Caco-2 (cell line): Measurements from ENCODE around the gene BRICD5. TPM values are rescaled to one million over a fixed set of nuclear protein-coding genes. Genes with fewer than 3 reads are reported as not detected.
A peak's percentile ranks its signal among the peaks of the same experiment; 100 is the strongest.

ENCODE experiments used
- BruUV-seq: library from RNA; stranded (reverse); fragments of 400-500 nt; replicated peaks from 2 replicates; lab custom pipeline; 2021; lab: Mats Ljungman, UMichigan
- CTCF ChIA-PET: fragments of 300-600 bp; sonication (Branson Sonifier 250); formaldehyde crosslinking; loops from one replicate; lab custom pipeline; 2022; ENCODE audit warnings: antibody characterized with exemption; lab: Charles Lee
- POLR2A ChIA-PET: fragments of 300-600 bp; sonication (Branson Sonifier 250); formaldehyde crosslinking; loops from one replicate; lab custom pipeline; 2022; ENCODE audit warnings: antibody characterized with exemption; lab: Charles Lee
- DNase-seq, 2 experiments: peaks; one replicate each; pipeline versions ENCODE4 v3.0.0 to v3.0.0-alpha.2; 2020 to 2022
- H3K27me3 ChIP-seq: replicated peaks from 2 replicates; pipeline ENCODE4 v1.6.0; 2011; ENCODE audit warnings: low read length; ENCODE audit not compliant: control insufficient read depth, insufficient read depth
- H3K36me3 ChIP-seq: 2 replicates; pipeline ENCODE4 v1.5.1; 2011; ENCODE audit warnings: low read length; ENCODE audit not compliant: control insufficient read depth, insufficient read depth
- H3K4me1 ChIP-seq: fragments of 250-450 bp; sonication (Bioruptor Pico); 2 replicates; pipeline ENCODE4 v1.5.1; 2020; ENCODE audit warnings: mild to moderate bottlenecking
- H3K4me3 ChIP-seq: 2 replicates; pipeline ENCODE4 v1.5.1; 2011; ENCODE audit warnings: low read depth, mild to moderate bottlenecking, control low read depth, low read length
- H3K9me3 ChIP-seq: fragments of 250-450 bp; sonication (Bioruptor Pico); 2 replicates; pipeline ENCODE4 v1.5.1; 2020; ENCODE audit warnings: mild to moderate bottlenecking, moderate library complexity
- H3K27ac Mint-ChIP-seq: one replicate; pipeline ENCODE4 v1.8.0; 2022; ENCODE audit warnings: mixed read lengths; ENCODE audit not compliant: unreplicated experiment
- H3K27me3 Mint-ChIP-seq: one replicate; pipeline ENCODE4 v1.8.0; 2022; ENCODE audit warnings: mixed read lengths; ENCODE audit not compliant: insufficient read depth, unreplicated experiment
- H3K36me3 Mint-ChIP-seq: one replicate; pipeline ENCODE4 v1.8.0; 2022; ENCODE audit warnings: mild to moderate bottlenecking, mixed read lengths; ENCODE audit not compliant: insufficient read depth, unreplicated experiment
- H3K4me1 Mint-ChIP-seq: one replicate; pipeline ENCODE4 v1.8.0; 2022; ENCODE audit warnings: low read depth, mixed read lengths; ENCODE audit not compliant: unreplicated experiment
- H3K4me3 Mint-ChIP-seq: one replicate; pipeline ENCODE4 v1.8.0; 2022; ENCODE audit warnings: mild to moderate bottlenecking, moderate library complexity, mixed read lengths; ENCODE audit not compliant: unreplicated experiment
- H3K9me3 Mint-ChIP-seq: one replicate; pipeline ENCODE4 v1.8.0; 2022; ENCODE audit warnings: mixed read lengths; ENCODE audit not compliant: unreplicated experiment
- intact Hi-C: fragments of 100-400 bp; cut with micrococcal nuclease; formaldehyde crosslinking; loops from one replicate; pipeline ENCODE4 v1.10.0; 2022; ENCODE audit not compliant: unreplicated experiment
- total RNA-seq: library from RNA; stranded (reverse); gene quantifications from 2 replicates; pipeline ENCODE4 v1.2.3, GENCODE V29; 2022
- TF ChIP-seq, protein P1 (sequence below), 2 experiments: fragments of 200-600 bp in 1 of 2; IDR thresholded peaks; 1 replicate in 1 of 2; 2 replicates in 1 of 2; pipeline versions ENCODE4 v1.5.1 to v1.8.0; 2011 to 2022; ENCODE audit warnings: antibody characterized with exemption in 1 of 2, control low read depth in 1 of 2, inconsistent platforms in 1 of 2, low read depth in 1 of 2, low read length in 1 of 2, mild to moderate bottlenecking in 1 of 2, moderate library complexity in 1 of 2; ENCODE audit not compliant: insufficient read depth in 1 of 2, severe bottlenecking in 1 of 2, unreplicated experiment in 1 of 2

The BRICD5 gene
- total RNA-seq, 1 experiment from 2014 or later: 10.0 TPM

GRCh38 chr16:2197765-2198164 lies 12.9 kb downstream of the BRICD5 start:
- intact Hi-C loops: no loop called here
- POLR2A ChIA-PET: no interaction called here

GRCh38 chr16:2196981-2197511 lies 13.6 kb downstream of the BRICD5 start:
- no peak for DNase-seq
- peaks cover 9% of the 10 kb centered on the region for H3K4me1 ChIP-seq
- intact Hi-C loops: no loop called here
- H3K9me3 ChIP-seq: no peaks in the 10 kb centered on the region
- Mint-ChIP-seq H3K36me3 (peaks cover 3% of the 10 kb centered on the region), H3K4me1 (no peaks in the 10 kb centered on the region), H3K27ac (no peak overlapping the region), H3K4me3 (peak overlapping the region; percentile 69), H3K27me3 (no peaks in the 10 kb centered on the region), H3K9me3 (no peaks in the 10 kb centered on the region)
- H3K4me3 ChIP-seq: peak overlapping the region; percentile 29
- ChIA-PET POLR2A (no interaction called here), CTCF (interaction anchor here (3.8 kb wide), 1 partner anchor 55 kb away, joined by 29 read pairs; the partner anchor contains the start of gene ECI1)
- no TSS peak for BruUV-seq
- H3K36me3 ChIP-seq: no peaks in the 10 kb centered on the region
- no peaks in the 10 kb centered on the region for H3K27me3 ChIP-seq
- TF ChIP-seq, protein P1, sequence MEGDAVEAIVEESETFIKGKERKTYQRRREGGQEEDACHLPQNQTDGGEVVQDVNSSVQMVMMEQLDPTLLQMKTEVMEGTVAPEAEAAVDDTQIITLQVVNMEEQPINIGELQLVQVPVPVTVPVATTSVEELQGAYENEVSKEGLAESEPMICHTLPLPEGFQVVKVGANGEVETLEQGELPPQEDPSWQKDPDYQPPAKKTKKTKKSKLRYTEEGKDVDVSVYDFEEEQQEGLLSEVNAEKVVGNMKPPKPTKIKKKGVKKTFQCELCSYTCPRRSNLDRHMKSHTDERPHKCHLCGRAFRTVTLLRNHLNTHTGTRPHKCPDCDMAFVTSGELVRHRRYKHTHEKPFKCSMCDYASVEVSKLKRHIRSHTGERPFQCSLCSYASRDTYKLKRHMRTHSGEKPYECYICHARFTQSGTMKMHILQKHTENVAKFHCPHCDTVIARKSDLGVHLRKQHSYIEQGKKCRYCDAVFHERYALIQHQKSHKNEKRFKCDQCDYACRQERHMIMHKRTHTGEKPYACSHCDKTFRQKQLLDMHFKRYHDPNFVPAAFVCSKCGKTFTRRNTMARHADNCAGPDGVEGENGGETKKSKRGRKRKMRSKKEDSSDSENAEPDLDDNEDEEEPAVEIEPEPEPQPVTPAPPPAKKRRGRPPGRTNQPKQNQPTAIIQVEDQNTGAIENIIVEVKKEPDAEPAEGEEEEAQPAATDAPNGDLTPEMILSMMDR (IDR thresholded peaks at IDR 0.05; ENCODE audit: insufficient read depth in 1 of 2, low read depth in 1 of 2, low read length in 1 of 2, severe bottlenecking in 1 of 2, unreplicated experiment in 1 of 2): no peak

More at GRCh38 chr16:2197765-2198164, 12.9 kb downstream of the BRICD5 start:
- TF ChIP-seq, protein P1 (IDR thresholded peaks at IDR 0.05; ENCODE audit: insufficient read depth in 1 of 2, low read depth in 1 of 2, low read length in 1 of 2, severe bottlenecking in 1 of 2, unreplicated experiment in 1 of 2): no peak
- H3K27me3 Mint-ChIP-seq: no peaks in the 10 kb centered on the region
- H3K4me3 Mint-ChIP-seq: peak overlapping the region; percentile 69
- no peaks in the 10 kb centered on the region for H3K9me3 Mint-ChIP-seq
- no peak for DNase-seq
- H3K27ac Mint-ChIP-seq: no peak overlapping the region
- H3K4me1 Mint-ChIP-seq: no peaks in the 10 kb centered on the region
- H3K36me3 Mint-ChIP-seq: peaks cover 7% of the 10 kb centered on the region
- CTCF ChIA-PET: interaction anchor here (3.8 kb wide), 1 partner anchor 54 kb away, joined by 29 read pairs; the partner anchor contains the start of gene ECI1
- BruUV-seq: no TSS peak
- Histone ChIP-seq H3K4me3 (no peak overlapping the region), H3K9me3 (no peaks in the 10 kb centered on the region), H3K4me1 (peaks cover 9% of the 10 kb centered on the region), H3K27me3 (no peaks in the 10 kb centered on the region), H3K36me3 (no peaks in the 10 kb centered on the region)

DNA sequence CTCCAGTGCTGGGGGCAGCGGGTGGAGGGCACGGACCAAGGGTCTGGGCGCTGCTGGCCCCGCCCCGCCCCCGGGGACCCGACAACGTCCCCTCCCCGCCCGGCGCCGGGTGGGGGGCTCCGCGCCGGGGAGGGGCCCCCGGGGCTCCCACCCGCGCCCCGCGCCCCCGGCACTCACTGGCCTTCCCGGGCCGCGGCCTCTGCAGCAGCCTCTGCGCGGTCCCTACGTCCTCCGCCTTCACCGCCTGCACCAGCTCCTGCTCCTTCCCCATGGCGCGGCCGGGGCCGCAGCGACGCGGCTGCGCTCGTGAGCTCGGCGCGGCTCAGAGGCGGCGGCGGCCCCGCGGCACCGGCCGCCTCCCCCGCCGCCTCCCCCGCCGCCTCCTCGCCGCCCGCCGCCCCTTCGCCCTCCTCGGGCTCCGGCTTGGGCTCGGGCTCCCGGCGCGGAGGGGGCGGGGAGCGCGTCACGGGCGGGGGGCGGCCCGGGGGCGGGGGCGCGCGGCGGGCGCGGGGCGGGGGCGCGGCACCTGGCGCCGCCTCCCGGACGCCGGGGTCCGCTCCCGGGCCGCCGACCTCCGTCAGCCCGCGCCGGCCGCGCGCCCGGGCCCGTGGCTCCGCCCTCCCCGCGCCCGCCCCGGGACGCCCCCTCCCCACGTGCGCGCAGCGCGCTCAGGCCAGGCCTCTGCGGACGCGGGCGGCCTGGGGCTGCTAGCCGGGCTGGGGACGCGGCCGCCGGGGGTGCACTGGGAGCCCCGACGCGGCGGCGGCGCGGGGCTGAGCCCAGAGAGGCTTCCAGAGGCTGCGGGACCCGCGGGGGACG lies 14.3 kb downstream of the BRICD5 start, which contains the start of gene CASKIN1:
TSS of gene CASKIN1 (minus strand) at position 444 of the 819 bp plus-strand sequence. CDS start at position 271, 173 bp downstream.
- Histone ChIP-seq H3K4me3 (peak within 1 kb of the TSS; percentile 49), H3K36me3 (no peaks in the 10 kb centered on the region), H3K4me1 (peaks cover 9% of the 10 kb centered on the region), H3K9me3 (no peaks in the 10 kb centered on the region), H3K27me3 (no peaks in the 10 kb centered on the region)
- peak within 1 kb of the TSS; percentile 69 for H3K4me3 Mint-ChIP-seq
- no peaks in the 10 kb centered on the region for H3K9me3 Mint-ChIP-seq
- intact Hi-C loops: no loop called here
- POLR2A ChIA-PET: no interaction called here
- CTCF ChIA-PET: interaction anchor here (1.2 to 3.8 kb wide), 2 partner anchors 56 to 73 kb away, joined by 4 to 29 read pairs; partner anchors contain the start of gene ECI1
- TF ChIP-seq, protein P1 (IDR thresholded peaks at IDR 0.05; ENCODE audit: insufficient read depth in 1 of 2, low read depth in 1 of 2, low read length in 1 of 2, severe bottlenecking in 1 of 2, unreplicated experiment in 1 of 2): no peak
- no peaks in the 10 kb centered on the region for H3K27me3 Mint-ChIP-seq
- no peaks in the 10 kb centered on the region for H3K4me1 Mint-ChIP-seq
- H3K27ac Mint-ChIP-seq: no peak within 1 kb of the TSS
- H3K36me3 Mint-ChIP-seq: no peaks in the 10 kb centered on the region
- no TSS peak for BruUV-seq
- DNase-seq: peak in 1 of 2 experiments; percentile 53
